ENCODE results near the gene CHAF1A.

Gene CHAF1A, protein sequence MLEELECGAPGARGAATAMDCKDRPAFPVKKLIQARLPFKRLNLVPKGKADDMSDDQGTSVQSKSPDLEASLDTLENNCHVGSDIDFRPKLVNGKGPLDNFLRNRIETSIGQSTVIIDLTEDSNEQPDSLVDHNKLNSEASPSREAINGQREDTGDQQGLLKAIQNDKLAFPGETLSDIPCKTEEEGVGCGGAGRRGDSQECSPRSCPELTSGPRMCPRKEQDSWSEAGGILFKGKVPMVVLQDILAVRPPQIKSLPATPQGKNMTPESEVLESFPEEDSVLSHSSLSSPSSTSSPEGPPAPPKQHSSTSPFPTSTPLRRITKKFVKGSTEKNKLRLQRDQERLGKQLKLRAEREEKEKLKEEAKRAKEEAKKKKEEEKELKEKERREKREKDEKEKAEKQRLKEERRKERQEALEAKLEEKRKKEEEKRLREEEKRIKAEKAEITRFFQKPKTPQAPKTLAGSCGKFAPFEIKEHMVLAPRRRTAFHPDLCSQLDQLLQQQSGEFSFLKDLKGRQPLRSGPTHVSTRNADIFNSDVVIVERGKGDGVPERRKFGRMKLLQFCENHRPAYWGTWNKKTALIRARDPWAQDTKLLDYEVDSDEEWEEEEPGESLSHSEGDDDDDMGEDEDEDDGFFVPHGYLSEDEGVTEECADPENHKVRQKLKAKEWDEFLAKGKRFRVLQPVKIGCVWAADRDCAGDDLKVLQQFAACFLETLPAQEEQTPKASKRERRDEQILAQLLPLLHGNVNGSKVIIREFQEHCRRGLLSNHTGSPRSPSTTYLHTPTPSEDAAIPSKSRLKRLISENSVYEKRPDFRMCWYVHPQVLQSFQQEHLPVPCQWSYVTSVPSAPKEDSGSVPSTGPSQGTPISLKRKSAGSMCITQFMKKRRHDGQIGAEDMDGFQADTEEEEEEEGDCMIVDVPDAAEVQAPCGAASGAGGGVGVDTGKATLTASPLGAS

DNA sequence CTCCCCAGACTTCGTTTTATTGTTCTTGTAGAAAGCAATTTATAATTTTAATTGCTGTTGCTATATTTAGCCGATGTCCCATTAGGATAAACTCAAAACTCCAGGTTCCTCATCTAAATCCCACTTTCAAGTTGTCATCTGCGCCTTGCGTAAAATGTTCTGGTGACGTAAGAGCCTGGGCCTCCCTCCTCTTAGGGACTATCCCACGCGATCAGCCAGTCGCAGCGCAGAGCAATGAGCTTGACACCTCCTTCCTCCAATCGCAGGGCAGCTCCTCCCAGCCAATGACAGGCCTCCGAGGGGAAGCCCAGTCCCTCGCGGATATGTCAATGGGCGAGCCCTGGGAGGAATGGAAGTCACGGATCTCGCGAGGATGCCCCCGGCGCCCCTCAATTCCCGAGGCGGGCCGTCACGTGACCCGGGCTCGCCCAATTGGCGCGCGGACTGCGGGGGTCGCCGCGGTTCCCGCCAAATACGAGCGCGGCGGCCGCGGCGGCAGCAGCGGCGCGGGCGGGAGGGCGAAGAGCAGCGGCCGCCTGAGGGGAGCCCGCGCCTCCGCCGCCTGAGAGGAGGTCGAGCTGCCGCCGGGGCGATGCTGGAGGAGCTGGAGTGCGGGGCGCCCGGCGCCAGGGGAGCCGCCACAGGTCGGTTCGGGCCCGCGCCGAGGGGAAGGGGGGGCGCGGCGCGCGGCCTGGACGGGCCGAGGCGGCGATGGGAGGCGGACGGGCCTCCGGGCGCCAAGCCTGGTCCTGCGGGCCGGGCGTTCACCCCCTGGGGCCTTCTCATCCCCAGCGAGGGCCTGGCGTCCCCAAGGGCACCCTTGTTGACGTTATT, at the start of gene CHAF1A:
TSS of gene CHAF1A (plus strand) at position 470 of the 834 bp plus-strand sequence. CDS start at position 593, 123 bp downstream.
- Histone ChIP-seq H3K27me3 (ENCODE audit: insufficient read depth, poor library complexity, severe bottlenecking) (no peaks in the 10 kb centered on the region), H3K4me3 (ENCODE audit: severe bottlenecking) (peak within 1 kb of the TSS; percentile 93), H3K4me1 (ENCODE audit: insufficient read depth, poor library complexity, severe bottlenecking) (peaks cover 23% of the 10 kb centered on the region), H3K36me3 (ENCODE audit: low read depth) (peaks cover 47% of the 10 kb centered on the region), H3K9me3 (ENCODE audit: severe bottlenecking) (no peaks in the 10 kb centered on the region), H3K27ac (ENCODE audit: poor library complexity, severe bottlenecking) (peak within 1 kb of the TSS; percentile 50)
- TF ChIP-seq, protein P1, sequence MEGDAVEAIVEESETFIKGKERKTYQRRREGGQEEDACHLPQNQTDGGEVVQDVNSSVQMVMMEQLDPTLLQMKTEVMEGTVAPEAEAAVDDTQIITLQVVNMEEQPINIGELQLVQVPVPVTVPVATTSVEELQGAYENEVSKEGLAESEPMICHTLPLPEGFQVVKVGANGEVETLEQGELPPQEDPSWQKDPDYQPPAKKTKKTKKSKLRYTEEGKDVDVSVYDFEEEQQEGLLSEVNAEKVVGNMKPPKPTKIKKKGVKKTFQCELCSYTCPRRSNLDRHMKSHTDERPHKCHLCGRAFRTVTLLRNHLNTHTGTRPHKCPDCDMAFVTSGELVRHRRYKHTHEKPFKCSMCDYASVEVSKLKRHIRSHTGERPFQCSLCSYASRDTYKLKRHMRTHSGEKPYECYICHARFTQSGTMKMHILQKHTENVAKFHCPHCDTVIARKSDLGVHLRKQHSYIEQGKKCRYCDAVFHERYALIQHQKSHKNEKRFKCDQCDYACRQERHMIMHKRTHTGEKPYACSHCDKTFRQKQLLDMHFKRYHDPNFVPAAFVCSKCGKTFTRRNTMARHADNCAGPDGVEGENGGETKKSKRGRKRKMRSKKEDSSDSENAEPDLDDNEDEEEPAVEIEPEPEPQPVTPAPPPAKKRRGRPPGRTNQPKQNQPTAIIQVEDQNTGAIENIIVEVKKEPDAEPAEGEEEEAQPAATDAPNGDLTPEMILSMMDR (IDR thresholded peaks at IDR 0.05; ENCODE audit: poor library complexity, severe bottlenecking) = no peak
- ATAC-seq (ENCODE audit: low read depth) = peak; percentile 97
- peak; percentile 99 for DNase-seq (ENCODE audit: low spot score)

DNA sequence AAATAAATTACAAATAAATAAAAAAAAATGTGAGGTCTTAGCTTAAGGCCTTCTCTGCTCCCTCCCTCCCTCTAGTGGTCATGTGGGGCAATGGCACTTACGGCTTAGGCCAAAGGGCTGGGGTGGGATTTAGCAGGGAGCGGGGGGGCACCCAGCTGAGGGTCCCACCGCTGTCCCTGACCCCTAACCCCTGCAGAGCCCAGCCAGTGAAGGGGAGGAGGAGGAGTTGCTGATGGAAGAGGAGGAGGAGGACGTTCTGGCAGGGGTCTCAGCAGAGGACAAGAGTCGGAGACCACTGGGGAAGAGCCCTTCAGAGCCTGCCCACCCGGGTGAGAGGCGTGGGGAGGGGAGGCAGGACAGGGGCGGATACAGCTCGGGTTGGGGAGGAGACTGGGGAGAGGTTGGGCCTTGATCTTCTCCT, 49.7 kb upstream of the CHAF1A start:
- Histone ChIP-seq H3K4me1 (ENCODE audit: insufficient read depth, poor library complexity, severe bottlenecking) (no peaks in the 10 kb centered on the region), H3K36me3 (ENCODE audit: low read depth) (no peaks in the 10 kb centered on the region; the same call in 1 of the 2 replicates), H3K27me3 (ENCODE audit: insufficient read depth, poor library complexity, severe bottlenecking) (no peaks in the 10 kb centered on the region), H3K4me3 (ENCODE audit: severe bottlenecking) (no peak overlapping the region), H3K9me3 (ENCODE audit: severe bottlenecking) (no peaks in the 10 kb centered on the region), H3K27ac (ENCODE audit: poor library complexity, severe bottlenecking) (no peak overlapping the region)
- TF ChIP-seq, protein P1 (IDR thresholded peaks at IDR 0.05; ENCODE audit: poor library complexity, severe bottlenecking) = peak; percentile 81
- peak; percentile 59; the same call in 1 of the 3 replicates for ATAC-seq (ENCODE audit: low read depth)
- DNase-seq (ENCODE audit: low spot score) = peak; percentile 57

DNA sequence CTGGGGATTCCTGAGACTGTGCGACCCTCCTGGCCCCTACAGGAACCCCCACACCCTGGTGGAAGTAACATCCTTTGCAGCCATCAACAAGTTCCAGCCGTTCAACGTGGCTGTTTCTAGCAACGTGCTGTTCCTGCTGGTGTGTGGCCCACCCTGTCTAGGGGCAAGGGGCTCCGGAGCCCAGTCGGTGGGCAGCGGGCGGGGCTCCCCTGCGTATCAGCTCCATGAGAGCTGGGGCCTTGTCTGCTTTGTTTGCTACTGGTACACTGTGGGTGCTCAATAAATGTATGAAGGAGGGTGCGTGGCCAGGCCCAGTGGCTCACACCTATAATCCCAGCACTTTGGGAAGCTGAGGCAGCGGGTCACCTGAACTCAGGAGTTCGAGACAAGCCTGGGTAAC, 48.2 kb upstream of the CHAF1A start:
- no peaks in the 10 kb centered on the region for H3K27me3 ChIP-seq (ENCODE audit: insufficient read depth, poor library complexity, severe bottlenecking)
- no peaks in the 10 kb centered on the region for H3K9me3 ChIP-seq (ENCODE audit: severe bottlenecking)
- peaks cover under 1% of the 10 kb centered on the region for H3K36me3 ChIP-seq (ENCODE audit: low read depth)
- H3K27ac ChIP-seq (ENCODE audit: poor library complexity, severe bottlenecking) = no peak overlapping the region
- TF ChIP-seq, protein P1 (IDR thresholded peaks at IDR 0.05; ENCODE audit: poor library complexity, severe bottlenecking) = no peak
- no peak for DNase-seq (ENCODE audit: low spot score)
- ATAC-seq (ENCODE audit: low read depth) = no peak
- no peaks in the 10 kb centered on the region for H3K4me1 ChIP-seq (ENCODE audit: insufficient read depth, poor library complexity, severe bottlenecking)
- no peak overlapping the region for H3K4me3 ChIP-seq (ENCODE audit: severe bottlenecking)

- Histone ChIP-seq H3K27me3 (ENCODE audit: insufficient read depth, poor library complexity, severe bottlenecking) (no peaks in the 10 kb centered on the region), H3K9me3 (ENCODE audit: severe bottlenecking) (no peaks in the 10 kb centered on the region), H3K27ac (ENCODE audit: poor library complexity, severe bottlenecking) (no peak overlapping the region), H3K4me3 (ENCODE audit: severe bottlenecking) (no peak overlapping the region), H3K4me1 (ENCODE audit: insufficient read depth, poor library complexity, severe bottlenecking) (no peaks in the 10 kb centered on the region), H3K36me3 (ENCODE audit: low read depth) (peaks cover 7% of the 10 kb centered on the region)
- TF ChIP-seq, protein P1 (IDR thresholded peaks at IDR 0.05; ENCODE audit: poor library complexity, severe bottlenecking) = no peak
- ATAC-seq (ENCODE audit: low read depth) = no peak
- no peak for DNase-seq (ENCODE audit: low spot score)
These were observed 47.5 kb upstream of the CHAF1A start for GRCh38 chr19:4354897-4355296.
